B cell (primary cell): ENCODE results near the gene GPR176. TPM values are rescaled to one million over a fixed set of nuclear protein-coding genes. Genes with fewer than 3 reads are reported as not detected.

Experiments
- ATAC-seq: fragments of 200-7000 bp; cut with Tn5 transposase; one replicate; pipeline ENCODE4 v1.10.0; 2021; ENCODE audit warnings: low read depth, mild to moderate bottlenecking, moderate number of reproducible peaks, moderate library complexity
- CTCF ChIA-PET: fragments of 350-600 bp; sonication (Branson Sonifier 250); formaldehyde crosslinking; loops from one replicate; lab custom pipeline; 2021; ENCODE audit warnings: antibody characterized with exemption, inconsistent platforms; lab: Charles Lee
- POLR2A ChIA-PET: fragments of 350-600 bp; sonication (Branson Sonifier 250); formaldehyde crosslinking; loops from one replicate; lab custom pipeline; 2021; ENCODE audit warnings: antibody characterized with exemption; lab: Charles Lee
- DNase-seq: peaks from one replicate; pipeline ENCODE4 v3.0.0; 2013
- H2AFZ ChIP-seq: 2 replicates; pipeline ENCODE4 v1.6.1; 2012; ENCODE audit warnings: mild to moderate bottlenecking, low read depth, low read length; ENCODE audit not compliant: insufficient read depth, poor library complexity, severe bottlenecking
- H3K27ac ChIP-seq, 2 donors: 1 replicate in 1 of 2; 2 replicates in 1 of 2; pipeline ENCODE4 v1.5.1; 2012 to 2013; ENCODE audit warnings: low read length in 2 of 2, mild to moderate bottlenecking in 2 of 2, moderate library complexity in 1 of 2
- H3K27me3 ChIP-seq, 4 experiments: fragments of 200-600 bp in 1 of 4; sonication (generic) in 1 of 4; replicated peaks in 1 of 4; 1 replicate in 2 of 4; 2 replicates in 2 of 4; pipeline versions ENCODE4 v1.6.1 to v1.7.0; 2013 to 2016; ENCODE audit warnings: low read length in 3 of 4, mild to moderate bottlenecking in 2 of 4, mixed read lengths in 1 of 4, moderate library complexity in 1 of 4; ENCODE audit not compliant: insufficient read depth in 4 of 4, control insufficient read depth in 3 of 4; ENCODE audit errors: control extremely low read depth in 1 of 4
- H3K36me3 ChIP-seq, 2 experiments: replicated peaks in 1 of 2; 1 replicate in 1 of 2; 2 replicates in 1 of 2; pipeline versions ENCODE4 v1.6.1 to v1.7.1; 2013; ENCODE audit warnings: low read length in 1 of 2; ENCODE audit not compliant: insufficient read depth in 2 of 2, control insufficient read depth in 1 of 2; ENCODE audit errors: control extremely low read depth in 1 of 2, extremely low read depth in 1 of 2
- H3K4me1 ChIP-seq, 2 donors: fragments of 200-600 bp in 1 of 2; sonication (generic) in 1 of 2; 1 replicate in 1 of 2; 2 replicates in 1 of 2; pipeline versions ENCODE4 v1.5.1 to v1.6.1; 2013 to 2017; ENCODE audit warnings: low read length in 2 of 2; ENCODE audit not compliant: control insufficient read depth in 2 of 2, insufficient read depth in 2 of 2
- H3K4me2 ChIP-seq: replicated peaks from 2 replicates; pipeline ENCODE3; 2012; ENCODE audit warnings: mild to moderate bottlenecking, low read depth, low read length; ENCODE audit not compliant: poor library complexity, severe bottlenecking
- H3K4me3 ChIP-seq, 5 experiments: fragments of 200-600 bp in 1 of 5; sonication (generic) in 1 of 5; 1 replicate in 3 of 5; 2 replicates in 2 of 5; pipeline versions ENCODE4 v1.5.1 to v1.7.0; 2011 to 2016; ENCODE audit warnings: low read length in 4 of 5, mild to moderate bottlenecking in 4 of 5, low read depth in 2 of 5, control low read depth in 1 of 5, moderate library complexity in 1 of 5; ENCODE audit not compliant: insufficient read depth in 1 of 5; ENCODE audit errors: control extremely low read depth in 1 of 5, extremely low read depth in 1 of 5
- H3K79me2 ChIP-seq: fragments of 200-600 bp; sonication (generic); one replicate; pipeline ENCODE4 v1.6.0; 2016; ENCODE audit warnings: low read length; ENCODE audit not compliant: control insufficient read depth, insufficient read depth
- H3K9ac ChIP-seq: fragments of 200-600 bp; sonication (generic); 2 replicates; pipeline ENCODE4 v1.6.1; 2017; ENCODE audit warnings: mild to moderate bottlenecking, low read length, moderate library complexity
- H3K9me3 ChIP-seq, 3 donors: one replicate each; pipeline versions ENCODE4 v1.6.1 to v1.7.1; 2013; ENCODE audit warnings: low read length in 2 of 3; ENCODE audit not compliant: control insufficient read depth in 2 of 3, insufficient read depth in 1 of 3; ENCODE audit errors: control extremely low read depth in 1 of 3
- H4K20me1 ChIP-seq: 2 replicates; pipeline ENCODE4 v1.6.0; 2012; ENCODE audit warnings: mild to moderate bottlenecking, low read length; ENCODE audit not compliant: insufficient read depth, control insufficient read depth, poor library complexity, severe bottlenecking
- H3K27ac Mint-ChIP-seq: one replicate; pipeline ENCODE4 v1.8.0; 2021; ENCODE audit warnings: mixed read lengths
- H3K27me3 Mint-ChIP-seq: one replicate; pipeline ENCODE4 v1.8.0; 2021; ENCODE audit warnings: mixed read lengths
- H3K4me1 Mint-ChIP-seq: one replicate; pipeline ENCODE4 v1.8.0; 2021; ENCODE audit warnings: mixed read lengths
- H3K4me3 Mint-ChIP-seq: one replicate; pipeline ENCODE4 v1.8.0; 2021; ENCODE audit warnings: mixed read lengths
- H3K9me3 Mint-ChIP-seq: one replicate; pipeline ENCODE4 v1.8.0; 2022; ENCODE audit warnings: mixed read lengths; ENCODE audit not compliant: insufficient read depth
- EZH2 ChIP-seq: IDR thresholded peaks from 2 replicates; pipeline ENCODE4 v1.6.1; 2012; ENCODE audit warnings: borderline replicate concordance, low read depth, mild to moderate bottlenecking, moderate library complexity, low read length; ENCODE audit not compliant: insufficient read depth, poor library complexity, severe bottlenecking
- WGBS: methylation state at CpG from one replicate; pipeline ENCODE4 v1.1.5; 2013; ENCODE audit warnings: missing lambda C conversion rate; ENCODE audit not compliant: insufficient coverage; 5-methylcytosine and 5-hydroxymethylcytosine counted together
- intact Hi-C: fragments of 100-400 bp; cut with micrococcal nuclease; formaldehyde crosslinking; loops from one replicate; pipeline ENCODE4 v1.10.0; 2022
- polyA plus RNA-seq: library from polyadenylated mRNA; depleted of rRNA; stranded (reverse); fragments of >200 nt; gene quantifications from 2 replicates; pipeline ENCODE4 v1.2.3, GENCODE V29; 2012
- total RNA-seq, 2 donors: library from RNA; stranded (reverse); fragments of 120-200 nt in 1 of 2; gene quantifications; 1 replicate in 1 of 2; 2 replicates in 1 of 2; pipeline versions ENCODE4 v1.2.3 to v1.2.4, GENCODE V29; 2013 to 2022
- TF ChIP-seq, protein P1 (sequence below): fragments of 200-600 bp; IDR thresholded peaks from one replicate; pipeline ENCODE4 v1.8.0; 2022; ENCODE audit warnings: antibody characterized with exemption, mild to moderate bottlenecking

GPR176 gene
- total and polyA plus RNA-seq, 2 donors (not counting 1 experiment from before 2014, with no cell fraction given) = 0.07 to 0.30 TPM

DNA sequence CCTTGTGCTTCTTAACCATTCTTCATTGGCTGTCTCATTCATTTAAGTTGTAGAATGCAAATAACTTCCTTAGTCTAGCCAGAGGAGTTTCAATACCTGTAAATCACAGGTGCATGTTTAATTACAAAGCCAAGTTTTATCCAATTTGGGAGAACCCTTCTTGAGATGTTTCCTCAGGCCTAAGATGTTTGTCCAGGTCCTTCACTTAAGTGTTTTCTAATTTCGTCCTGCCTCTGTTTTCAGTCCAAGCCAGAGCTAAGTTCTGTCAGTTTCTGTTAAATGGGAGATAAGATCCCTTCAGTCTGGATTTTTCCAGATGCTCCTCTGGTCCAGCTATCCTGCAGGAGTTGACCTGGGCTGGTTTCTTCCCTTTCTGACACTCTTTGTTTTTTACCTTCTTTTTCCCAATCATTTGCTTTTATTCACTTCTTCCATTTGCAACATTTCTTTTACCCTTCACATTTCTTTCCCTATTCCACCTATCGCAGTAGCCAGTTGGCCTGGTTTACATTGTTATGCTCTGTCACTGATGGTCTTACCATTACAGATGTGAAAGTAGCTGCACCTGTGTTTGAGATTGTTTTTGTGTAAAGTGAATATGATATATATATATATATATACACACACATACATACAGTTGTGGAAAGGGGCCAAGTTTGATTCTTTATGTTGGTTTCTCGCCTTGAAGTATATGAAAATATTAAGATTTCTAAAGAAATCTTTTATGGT is 48.4 kb upstream of the GPR176 start:
- WGBS = 100% methylated on average over 1 of the region's 3 CpGs
- H3K79me2 ChIP-seq = no peaks in the 10 kb centered on the region
- ChIA-PET CTCF (no interaction called here), POLR2A (no interaction called here)
- H3K4me2 ChIP-seq = no peak overlapping the region
- no peak overlapping the region for H3K4me3 ChIP-seq
- H3K9ac ChIP-seq = no peak overlapping the region
- Mint-ChIP-seq H3K9me3 (no peaks in the 10 kb centered on the region), H3K27me3 (no peaks in the 10 kb centered on the region), H3K4me3 (no peak overlapping the region), H3K4me1 (peaks cover 1% of the 10 kb centered on the region), H3K27ac (no peak overlapping the region)
- ATAC-seq (no peak), DNase-seq (no peak)
- intact Hi-C loops = no loop called here
- TF ChIP-seq EZH2 = no peak
- TF ChIP-seq, protein P1, sequence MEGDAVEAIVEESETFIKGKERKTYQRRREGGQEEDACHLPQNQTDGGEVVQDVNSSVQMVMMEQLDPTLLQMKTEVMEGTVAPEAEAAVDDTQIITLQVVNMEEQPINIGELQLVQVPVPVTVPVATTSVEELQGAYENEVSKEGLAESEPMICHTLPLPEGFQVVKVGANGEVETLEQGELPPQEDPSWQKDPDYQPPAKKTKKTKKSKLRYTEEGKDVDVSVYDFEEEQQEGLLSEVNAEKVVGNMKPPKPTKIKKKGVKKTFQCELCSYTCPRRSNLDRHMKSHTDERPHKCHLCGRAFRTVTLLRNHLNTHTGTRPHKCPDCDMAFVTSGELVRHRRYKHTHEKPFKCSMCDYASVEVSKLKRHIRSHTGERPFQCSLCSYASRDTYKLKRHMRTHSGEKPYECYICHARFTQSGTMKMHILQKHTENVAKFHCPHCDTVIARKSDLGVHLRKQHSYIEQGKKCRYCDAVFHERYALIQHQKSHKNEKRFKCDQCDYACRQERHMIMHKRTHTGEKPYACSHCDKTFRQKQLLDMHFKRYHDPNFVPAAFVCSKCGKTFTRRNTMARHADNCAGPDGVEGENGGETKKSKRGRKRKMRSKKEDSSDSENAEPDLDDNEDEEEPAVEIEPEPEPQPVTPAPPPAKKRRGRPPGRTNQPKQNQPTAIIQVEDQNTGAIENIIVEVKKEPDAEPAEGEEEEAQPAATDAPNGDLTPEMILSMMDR = no peak
- H3K36me3 ChIP-seq = peaks cover 6 to 22% of the 10 kb centered on the region in 2 experiments
- H4K20me1 ChIP-seq = no peaks in the 10 kb centered on the region
- no peak overlapping the region for H2AFZ ChIP-seq
- H3K27ac ChIP-seq = no peak overlapping the region
- H3K27me3 ChIP-seq = no peaks in the 10 kb centered on the region
- no peaks in the 10 kb centered on the region for H3K9me3 ChIP-seq
- H3K4me1 ChIP-seq = no peaks in the 10 kb centered on the region

DNA sequence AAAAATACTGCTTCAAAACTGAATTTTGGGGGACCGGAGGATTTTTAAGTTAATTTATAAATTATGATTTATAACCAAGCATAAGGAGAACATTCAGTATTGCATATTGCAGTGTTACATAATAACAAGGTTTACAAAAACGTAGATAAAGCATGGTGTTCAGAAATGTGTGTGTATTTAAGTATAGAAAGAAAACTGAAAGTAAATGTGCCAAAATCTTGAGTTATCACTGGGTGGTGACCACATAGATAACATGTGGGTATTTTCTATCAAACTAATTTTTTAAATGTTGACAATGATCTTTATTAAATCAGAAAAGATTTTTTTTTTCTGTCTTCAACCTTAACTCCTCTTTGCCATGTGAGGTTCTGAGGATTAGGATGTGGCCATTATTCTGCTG is 46.5 kb upstream of the GPR176 start:
- no peaks in the 10 kb centered on the region for H3K27me3 Mint-ChIP-seq
- TF ChIP-seq EZH2 = no peak
- TF ChIP-seq, protein P1 = no peak
- H3K36me3 ChIP-seq = peaks cover 5 to 30% of the 10 kb centered on the region in 2 experiments
- no peak overlapping the region for H3K27ac Mint-ChIP-seq
- H3K9ac ChIP-seq = no peak overlapping the region
- POLR2A ChIA-PET = no interaction called here
- H3K9me3 ChIP-seq = no peaks in the 10 kb centered on the region
- no peak overlapping the region for H3K4me3 Mint-ChIP-seq
- ATAC-seq (no peak), DNase-seq (no peak)
- no peaks in the 10 kb centered on the region for H3K79me2 ChIP-seq
- WGBS = no CpG with 5 or more reads among the region's 2 CpGs
- H3K27me3 ChIP-seq = no peaks in the 10 kb centered on the region
- H2AFZ ChIP-seq = no peak overlapping the region
- CTCF ChIA-PET = no interaction called here
- H3K27ac ChIP-seq = no peak overlapping the region
- intact Hi-C loops = no loop called here
- H3K4me1 ChIP-seq = no peaks in the 10 kb centered on the region
- H3K4me2 ChIP-seq = no peak overlapping the region
- no peak overlapping the region for H3K4me3 ChIP-seq
- peaks cover 1% of the 10 kb centered on the region for H3K4me1 Mint-ChIP-seq
- H3K9me3 Mint-ChIP-seq = no peaks in the 10 kb centered on the region
- H4K20me1 ChIP-seq = no peaks in the 10 kb centered on the region
